Epidermal melanocyte (primary cell): ENCODE measurements around the gene GNA15.

Experiments
- DNase-seq: peaks from one replicate; pipeline ENCODE4 v3.0.0; 2011; ENCODE audit warnings: low spot score; ENCODE audit not compliant: insufficient read length

GNA15 gene

DNA sequence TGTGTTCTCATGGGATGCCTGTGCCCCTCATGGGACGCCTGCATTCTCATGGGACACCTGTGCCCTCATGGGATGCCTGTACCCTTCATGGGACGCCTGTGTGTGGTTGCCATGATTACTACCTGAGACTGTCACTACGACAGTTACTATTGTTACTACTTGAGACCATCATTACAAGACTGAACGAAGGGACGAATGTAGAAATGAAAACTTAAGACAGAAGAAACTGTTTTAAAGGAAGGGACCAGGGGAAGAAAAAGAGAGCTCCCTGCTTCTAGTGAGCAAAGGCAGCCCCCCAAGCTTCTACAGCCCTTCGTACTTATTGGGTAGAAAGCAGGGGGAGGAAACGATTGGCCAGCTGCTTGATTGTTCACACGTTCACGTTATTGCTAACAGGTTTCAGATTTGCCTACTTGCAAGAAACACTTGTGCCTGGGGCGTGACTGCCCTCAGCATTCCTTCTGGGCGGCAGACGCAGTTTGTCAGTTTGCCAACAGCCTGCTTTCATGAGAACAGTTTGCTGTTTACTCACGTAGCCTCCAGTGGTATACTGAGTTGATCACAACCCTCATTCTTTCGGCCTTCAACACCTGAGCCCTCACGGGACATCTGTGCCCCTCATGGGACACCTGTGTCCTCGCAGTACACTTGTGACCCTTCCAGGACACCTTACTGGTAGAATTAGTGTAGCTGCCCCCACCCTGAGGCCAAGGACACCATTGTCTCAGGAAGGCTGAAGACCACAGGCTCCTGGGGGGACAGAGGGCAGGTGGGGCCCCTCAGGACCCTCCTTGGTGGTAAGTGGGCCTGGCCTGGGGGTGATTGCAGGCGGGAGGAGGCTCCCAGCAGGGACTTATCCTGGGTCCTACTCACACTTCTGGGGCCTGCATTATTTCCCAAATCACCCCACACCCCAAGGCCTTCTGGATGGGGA, 40.2 kb downstream of the GNA15 start:
- no peak for DNase-seq

DNA sequence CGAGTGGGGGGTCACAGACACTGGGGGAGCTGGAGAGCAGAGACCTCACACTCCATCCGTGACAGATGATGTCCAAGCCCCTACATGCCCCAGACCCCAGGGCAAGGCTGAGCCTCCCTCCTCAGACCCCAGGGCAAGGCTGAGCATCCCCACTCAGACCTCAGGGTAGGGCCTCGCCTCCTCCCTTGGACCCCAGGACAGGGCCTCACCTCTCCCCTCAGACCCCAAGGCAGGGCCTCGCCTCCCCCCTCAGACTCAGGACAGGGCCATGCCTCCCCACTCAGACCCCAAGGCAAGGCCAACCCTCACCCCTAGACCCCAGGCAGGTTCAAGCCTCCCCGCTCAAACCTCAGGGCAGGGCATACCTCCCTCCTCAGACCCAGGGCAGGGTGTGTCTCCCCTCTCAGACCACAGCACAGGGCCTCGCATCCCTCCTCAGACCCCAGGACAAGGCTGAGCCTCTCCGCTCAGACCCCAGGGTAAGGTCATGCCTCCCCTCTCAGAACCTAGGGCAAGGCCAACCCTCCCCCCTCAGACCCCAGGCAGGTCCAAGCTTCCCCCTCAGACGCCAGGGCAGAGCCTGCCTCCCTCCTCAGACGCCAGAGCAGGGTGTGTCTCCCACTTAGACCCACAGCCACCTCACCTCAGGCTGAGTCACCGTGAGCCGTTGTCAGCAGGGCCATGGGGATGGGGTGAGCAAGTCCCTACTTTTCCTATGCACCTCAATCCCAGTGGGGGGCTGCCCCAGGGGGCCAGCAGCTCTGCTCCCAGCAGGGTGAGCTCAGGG, 41.1 kb downstream of the GNA15 start:
- DNase-seq: no peak

- DNase-seq: no peak
Observed at GRCh38 chr19:3178377-3178972, 42.6 kb downstream of the GNA15 start, which contains the start of gene S1PR4. Gene S1PR4, plus strand, starts transcription at chr19:3178769. Its CDS starts 24 bp downstream, at chr19:3178793.

DNA sequence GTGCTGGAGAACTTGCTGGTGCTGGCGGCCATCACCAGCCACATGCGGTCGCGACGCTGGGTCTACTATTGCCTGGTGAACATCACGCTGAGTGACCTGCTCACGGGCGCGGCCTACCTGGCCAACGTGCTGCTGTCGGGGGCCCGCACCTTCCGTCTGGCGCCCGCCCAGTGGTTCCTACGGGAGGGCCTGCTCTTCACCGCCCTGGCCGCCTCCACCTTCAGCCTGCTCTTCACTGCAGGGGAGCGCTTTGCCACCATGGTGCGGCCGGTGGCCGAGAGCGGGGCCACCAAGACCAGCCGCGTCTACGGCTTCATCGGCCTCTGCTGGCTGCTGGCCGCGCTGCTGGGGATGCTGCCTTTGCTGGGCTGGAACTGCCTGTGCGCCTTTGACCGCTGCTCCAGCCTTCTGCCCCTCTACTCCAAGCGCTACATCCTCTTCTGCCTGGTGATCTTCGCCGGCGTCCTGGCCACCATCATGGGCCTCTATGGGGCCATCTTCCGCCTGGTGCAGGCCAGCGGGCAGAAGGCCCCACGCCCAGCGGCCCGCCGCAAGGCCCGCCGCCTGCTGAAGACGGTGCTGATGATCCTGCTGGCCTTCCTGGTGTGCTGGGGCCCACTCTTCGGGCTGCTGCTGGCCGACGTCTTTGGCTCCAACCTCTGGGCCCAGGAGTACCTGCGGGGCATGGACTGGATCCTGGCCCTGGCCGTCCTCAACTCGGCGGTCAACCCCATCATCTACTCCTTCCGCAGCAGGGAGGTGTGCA, 43.3 kb downstream of the GNA15 start:
- DNase-seq: no peak

GRCh38 chr19:3179739-3180293, 44.0 kb downstream of the GNA15 start:
- no peak for DNase-seq

GRCh38 chr19:3183721-3184641, 48.1 kb downstream of the GNA15 start:
- DNase-seq: no peak

GRCh38 chr19:3184847-3185460, 49.1 kb downstream of the GNA15 start:
- peak; percentile 74 for DNase-seq

- peak; percentile 88 for DNase-seq
Observed at GRCh38 chr19:3185461-3186159, 49.8 kb downstream of the GNA15 start, which contains the start of gene NCLN. Gene NCLN, plus strand, starts transcription at chr19:3185930. Its CDS starts 101 bp downstream, at chr19:3186031.

GRCh38 chr19:3186160-3186688, 50.4 kb downstream of the GNA15 start:
- DNase-seq: no peak

GRCh38 chr19:3186891-3187661, 51.2 kb downstream of the GNA15 start:
- no peak for DNase-seq

GRCh38 chr19:3187662-3188511, 52.1 kb downstream of the GNA15 start:
- DNase-seq: no peak

DNA sequence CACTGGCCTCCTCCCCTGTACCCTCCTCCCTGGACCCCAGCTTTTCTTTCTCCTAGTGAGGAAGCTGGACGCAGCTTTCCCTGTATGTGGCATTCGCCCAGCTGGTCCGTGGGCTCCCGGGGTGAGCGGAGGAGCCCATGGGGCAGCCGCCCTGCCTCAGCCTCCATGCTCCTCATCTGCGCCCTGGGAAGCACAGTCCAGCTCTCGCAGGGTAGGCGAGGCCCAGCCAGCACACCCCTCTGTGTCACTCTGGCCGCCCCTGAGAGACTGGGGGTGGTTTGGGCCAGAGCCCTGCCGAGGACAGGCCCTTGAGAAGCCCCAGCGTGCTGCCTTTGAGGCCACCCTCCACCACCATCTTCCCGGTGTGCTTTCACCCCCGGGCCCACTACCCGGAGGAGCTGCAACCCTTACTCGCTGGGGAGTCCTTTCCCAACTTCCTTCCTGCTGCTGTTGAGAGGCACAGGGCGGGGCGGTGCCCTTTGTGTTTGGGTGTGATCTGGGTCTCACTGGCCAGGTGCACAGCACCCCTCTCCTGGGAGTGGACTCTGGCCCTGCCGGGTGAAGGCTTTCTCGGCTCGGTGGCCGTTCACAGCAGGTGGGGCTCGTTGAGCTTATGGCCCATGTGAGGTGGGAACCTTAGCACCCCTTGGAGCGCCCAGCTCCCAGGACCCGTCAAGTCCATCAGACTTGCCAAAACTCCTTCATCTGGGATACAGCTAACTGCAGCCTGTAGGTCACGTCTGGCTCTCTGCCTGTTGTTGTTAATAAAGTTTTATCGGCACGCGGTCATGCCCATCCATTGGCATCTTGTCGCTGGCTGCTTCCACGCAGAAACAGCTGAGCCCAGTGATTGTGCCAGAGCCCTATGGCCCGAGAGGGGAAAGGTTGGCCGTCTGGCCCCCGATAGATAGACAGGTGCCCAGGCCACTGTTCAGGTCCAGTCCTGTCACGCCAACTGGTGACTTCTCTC, 53.1 kb downstream of the GNA15 start:
- DNase-seq: no peak

- no peak for DNase-seq
Observed at GRCh38 chr19:3189702-3190469, 54.1 kb downstream of the GNA15 start.

- DNase-seq: no peak
Observed at GRCh38 chr19:3190470-3190770, 54.6 kb downstream of the GNA15 start.
